ENCODE results near the gene ITPKA. TPM values are rescaled to one million over a fixed set of nuclear protein-coding genes. Genes with fewer than 3 reads are reported as not detected.

Gene ITPKA
- polyA plus RNA-seq, 2 of the 4 experiments (the other 2 are of a cell fraction) = 0.52 to 1.1 TPM

DNA sequence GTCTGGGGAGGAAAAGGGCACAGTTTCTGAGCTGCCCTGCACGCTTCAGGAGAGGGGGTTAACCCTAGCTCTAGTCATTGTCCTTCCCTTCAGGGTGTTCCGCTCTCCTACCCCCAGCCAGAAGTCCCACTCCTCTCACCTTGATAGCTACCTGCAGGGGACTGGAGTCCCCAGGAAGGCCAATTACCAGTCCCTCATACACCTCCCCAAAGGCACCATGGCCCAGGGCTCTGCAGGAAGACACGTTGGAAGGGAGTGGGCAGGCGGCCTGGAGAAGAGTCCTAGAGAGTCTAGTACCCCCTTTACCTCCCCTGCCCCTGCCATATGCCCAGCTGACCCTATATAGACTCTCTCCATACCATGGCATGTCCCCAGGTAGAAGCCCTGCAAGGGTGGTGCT lies 12.1 kb downstream of the ITPKA start:
- DNase-seq (ENCODE audit: low read depth in 1 of 2, low spot score in 1 of 2) (no peak), ATAC-seq (peak in 1 of 2 experiments; percentile 15; a peak in 1 of 6 replicates), FAIRE-seq (no peak)
- Histone ChIP-seq H3K4me1 (no peaks in the 10 kb centered on the region), H3K4me3 (no peak overlapping the region), H3K4me2 (no peak overlapping the region), H3K9me3 (no peaks in the 10 kb centered on the region), H3K27ac (no peak overlapping the region)
- TF ChIP-seq ZC3H11A (IDR thresholded peaks at IDR 0.05) (no peak), PHF8 (IDR thresholded peaks at IDR 0.05; ENCODE audit: borderline replicate concordance, low read depth) (no peak), HMGXB4 (CRISPR knock-in tag; IDR thresholded peaks at IDR 0.05; ENCODE audit: borderline replicate concordance) (no peak), POLR2AphosphoS2 (conservative IDR thresholded peaks at IDR 0.05; ENCODE audit: low read length) (no peak), EP300 (IDR thresholded peaks at IDR 0.05) (no peak), MYC (IDR thresholded peaks at IDR 0.05; ENCODE audit: borderline replicate concordance, low read length) (no peak), KDM5A (IDR thresholded peaks at IDR 0.05) (no peak), RNF2 (IDR thresholded peaks at IDR 0.05; ENCODE audit: borderline replicate concordance, low read depth) (no peak), HOXB13 (CRISPR knock-in tag; IDR thresholded peaks at IDR 0.05; ENCODE audit: low read depth) (no peak), TFCP2L1 (CRISPR knock-in tag; IDR thresholded peaks at IDR 0.05) (no peak), ZNF302 (CRISPR knock-in tag; IDR thresholded peaks at IDR 0.05) (no peak), JUN (IDR thresholded peaks at IDR 0.05) (no peak), E2F6 (IDR thresholded peaks at IDR 0.05; ENCODE audit: borderline replicate concordance, low read depth) (no peak), KDM1A (IDR thresholded peaks at IDR 0.05; ENCODE audit: low read depth) (no peak), MAFK (IDR thresholded peaks at IDR 0.05; ENCODE audit: partially characterized antibody) (no peak), USF2 (IDR thresholded peaks at IDR 0.05) (no peak), HOXA7 (CRISPR knock-in tag; IDR thresholded peaks at IDR 0.05) (no peak), NR3C1 (IDR thresholded peaks at IDR 0.05) (no peak)
- TF ChIP-seq, protein P1, sequence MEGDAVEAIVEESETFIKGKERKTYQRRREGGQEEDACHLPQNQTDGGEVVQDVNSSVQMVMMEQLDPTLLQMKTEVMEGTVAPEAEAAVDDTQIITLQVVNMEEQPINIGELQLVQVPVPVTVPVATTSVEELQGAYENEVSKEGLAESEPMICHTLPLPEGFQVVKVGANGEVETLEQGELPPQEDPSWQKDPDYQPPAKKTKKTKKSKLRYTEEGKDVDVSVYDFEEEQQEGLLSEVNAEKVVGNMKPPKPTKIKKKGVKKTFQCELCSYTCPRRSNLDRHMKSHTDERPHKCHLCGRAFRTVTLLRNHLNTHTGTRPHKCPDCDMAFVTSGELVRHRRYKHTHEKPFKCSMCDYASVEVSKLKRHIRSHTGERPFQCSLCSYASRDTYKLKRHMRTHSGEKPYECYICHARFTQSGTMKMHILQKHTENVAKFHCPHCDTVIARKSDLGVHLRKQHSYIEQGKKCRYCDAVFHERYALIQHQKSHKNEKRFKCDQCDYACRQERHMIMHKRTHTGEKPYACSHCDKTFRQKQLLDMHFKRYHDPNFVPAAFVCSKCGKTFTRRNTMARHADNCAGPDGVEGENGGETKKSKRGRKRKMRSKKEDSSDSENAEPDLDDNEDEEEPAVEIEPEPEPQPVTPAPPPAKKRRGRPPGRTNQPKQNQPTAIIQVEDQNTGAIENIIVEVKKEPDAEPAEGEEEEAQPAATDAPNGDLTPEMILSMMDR (IDR thresholded peaks at IDR 0.05) = no peak
- TF ChIP-seq, protein P2, sequence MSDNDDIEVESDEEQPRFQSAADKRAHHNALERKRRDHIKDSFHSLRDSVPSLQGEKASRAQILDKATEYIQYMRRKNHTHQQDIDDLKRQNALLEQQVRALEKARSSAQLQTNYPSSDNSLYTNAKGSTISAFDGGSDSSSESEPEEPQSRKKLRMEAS (IDR thresholded peaks at IDR 0.05) = no peak
- CTCF ChIA-PET = interaction anchor here (2.1 kb wide), 1 partner anchor 40 kb away, joined by 8 read pairs; no protein-coding TSS in a partner anchor
- WGBS (ENCODE audit: missing lambda C conversion rate) = 69% methylated on average over 3 of the region's 4 CpGs
- POLR2A ChIA-PET = interaction anchor here (0.6 kb wide), 1 partner anchor 370 kb away, joined by 3 read pairs; no protein-coding TSS in a partner anchor

DNA sequence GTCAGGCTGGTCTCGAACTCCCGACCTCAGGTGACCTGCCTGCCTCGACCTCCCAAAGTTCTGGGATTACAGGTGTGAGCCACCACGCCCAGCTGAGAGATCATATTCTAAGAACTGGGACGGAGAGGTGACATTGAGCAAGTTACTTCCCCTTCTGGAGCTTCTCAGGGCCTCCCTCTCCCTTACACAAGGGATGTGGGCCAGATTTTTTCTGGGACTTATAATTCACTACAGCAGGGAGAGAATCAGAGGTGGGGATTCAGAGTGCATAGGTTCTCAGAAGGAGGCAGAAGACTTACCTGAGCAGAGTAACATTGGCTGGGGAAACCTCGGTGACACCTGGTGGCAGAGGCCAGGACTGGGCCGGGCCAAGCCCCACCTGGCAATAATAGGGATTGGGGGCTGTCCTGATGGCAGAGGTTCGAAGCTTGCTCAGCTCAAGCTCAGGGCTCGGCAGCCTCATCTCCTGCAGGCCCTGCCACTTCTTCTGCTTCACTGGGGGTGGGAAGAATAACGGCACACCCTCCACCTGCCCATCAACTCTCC lies 13.2 kb downstream of the ITPKA start:
- FAIRE-seq (no peak), ATAC-seq (peak in 1 of 2 experiments; percentile 25; a peak in 1 of 6 replicates), DNase-seq (ENCODE audit: low read depth in 1 of 2, low spot score in 1 of 2) (no peak)
- Histone ChIP-seq H3K4me3 (no peak overlapping the region), H3K4me1 (no peaks in the 10 kb centered on the region), H3K4me2 (no peak overlapping the region), H3K27ac (no peak overlapping the region), H3K9me3 (no peaks in the 10 kb centered on the region)
- TF ChIP-seq EHMT2 (IDR thresholded peaks at IDR 0.05; ENCODE audit: low read depth) (no peak), CEBPB (IDR thresholded peaks at IDR 0.05) (no peak), HOXA7 (CRISPR knock-in tag; IDR thresholded peaks at IDR 0.05) (no peak), SREBF2 (IDR thresholded peaks at IDR 0.05) (no peak), FOSB (CRISPR knock-in tag; IDR thresholded peaks at IDR 0.05) (no peak)
- 64% methylated on average over 7 of the region's 10 CpGs for WGBS (ENCODE audit: missing lambda C conversion rate)
- CTCF ChIA-PET = interaction anchor here (1.0 to 2.1 kb wide), 2 partner anchors 41 to 43 kb away, joined by 3 to 8 read pairs; no protein-coding TSS in a partner anchor
- POLR2A ChIA-PET = no interaction called here
